Muscle layer of duodenum (tissue), 2 donors: ENCODE measurements around the gene AOC2.

Source experiments
- H3K27ac ChIP-seq: one replicate; pipeline ENCODE4 v1.7.0; 2013; ENCODE audit warnings: mild to moderate bottlenecking, low read length
- H3K27me3 ChIP-seq: one replicate; pipeline ENCODE4 v1.7.0; 2013; ENCODE audit warnings: low read depth, mild to moderate bottlenecking, control low read depth, low read length
- H3K36me3 ChIP-seq, 2 donors: one replicate each; pipeline ENCODE4 v1.7.0; 2013; ENCODE audit warnings: low read length in 2 of 2, control low read depth in 1 of 2, mild to moderate bottlenecking in 1 of 2; ENCODE audit not compliant: insufficient read depth in 2 of 2, control insufficient read depth in 1 of 2
- H3K4me1 ChIP-seq, 2 donors: one replicate each; pipeline ENCODE4 v1.7.0; 2013; ENCODE audit warnings: low read length in 2 of 2, mild to moderate bottlenecking in 2 of 2, control low read depth in 1 of 2, moderate library complexity in 1 of 2; ENCODE audit not compliant: insufficient read depth in 2 of 2, control insufficient read depth in 1 of 2
- H3K4me3 ChIP-seq, 2 donors: one replicate each; pipeline ENCODE4 v1.7.0; 2013; ENCODE audit warnings: low read length in 2 of 2, low read depth in 1 of 2, mild to moderate bottlenecking in 1 of 2
- H3K9me3 ChIP-seq, 2 donors: one replicate each; pipeline ENCODE4 v1.7.0; 2013; ENCODE audit warnings: low read length in 2 of 2, control low read depth in 1 of 2, mild to moderate bottlenecking in 1 of 2; ENCODE audit not compliant: control insufficient read depth in 1 of 2
- donor health status: healthy.

Gene AOC2, protein sequence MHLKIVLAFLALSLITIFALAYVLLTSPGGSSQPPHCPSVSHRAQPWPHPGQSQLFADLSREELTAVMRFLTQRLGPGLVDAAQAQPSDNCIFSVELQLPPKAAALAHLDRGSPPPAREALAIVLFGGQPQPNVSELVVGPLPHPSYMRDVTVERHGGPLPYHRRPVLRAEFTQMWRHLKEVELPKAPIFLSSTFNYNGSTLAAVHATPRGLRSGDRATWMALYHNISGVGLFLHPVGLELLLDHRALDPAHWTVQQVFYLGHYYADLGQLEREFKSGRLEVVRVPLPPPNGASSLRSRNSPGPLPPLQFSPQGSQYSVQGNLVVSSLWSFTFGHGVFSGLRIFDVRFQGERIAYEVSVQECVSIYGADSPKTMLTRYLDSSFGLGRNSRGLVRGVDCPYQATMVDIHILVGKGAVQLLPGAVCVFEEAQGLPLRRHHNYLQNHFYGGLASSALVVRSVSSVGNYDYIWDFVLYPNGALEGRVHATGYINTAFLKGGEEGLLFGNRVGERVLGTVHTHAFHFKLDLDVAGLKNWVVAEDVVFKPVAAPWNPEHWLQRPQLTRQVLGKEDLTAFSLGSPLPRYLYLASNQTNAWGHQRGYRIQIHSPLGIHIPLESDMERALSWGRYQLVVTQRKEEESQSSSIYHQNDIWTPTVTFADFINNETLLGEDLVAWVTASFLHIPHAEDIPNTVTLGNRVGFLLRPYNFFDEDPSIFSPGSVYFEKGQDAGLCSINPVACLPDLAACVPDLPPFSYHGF

DNA sequence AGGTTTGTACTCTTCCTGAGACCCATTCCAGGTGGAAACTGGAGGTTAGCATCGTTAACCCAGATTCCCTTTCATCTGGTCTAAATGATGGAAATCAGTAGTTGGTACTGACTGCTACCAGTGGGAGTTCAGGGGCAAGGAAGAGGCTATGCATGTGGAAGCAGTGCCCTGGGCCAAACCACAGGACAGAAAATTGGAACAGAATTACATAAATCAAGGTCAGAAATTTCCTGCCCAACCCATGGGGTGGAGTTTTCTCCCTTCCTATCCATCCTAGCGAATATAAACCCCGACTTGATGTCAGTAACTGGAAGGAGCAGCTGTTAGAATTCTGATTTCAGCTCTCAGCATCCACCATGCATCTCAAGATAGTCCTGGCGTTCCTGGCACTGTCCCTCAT lies at the start of gene AOC2:
TSS of gene AOC2 (plus strand) at position 310 of the 400 bp plus-strand sequence. CDS start at position 357, 47 bp downstream.
- peaks cover 0 to 2% of the 10 kb centered on the region in 2 donors for H3K4me1 ChIP-seq
- no peak within 1 kb of the TSS for H3K27ac ChIP-seq
- H3K4me3 ChIP-seq = no peak within 1 kb of the TSS
- H3K27me3 ChIP-seq = no peaks in the 10 kb centered on the region
- peaks cover 45 to 50% of the 10 kb centered on the region in 2 donors for H3K36me3 ChIP-seq
- no peaks in the 10 kb centered on the region for H3K9me3 ChIP-seq

DNA sequence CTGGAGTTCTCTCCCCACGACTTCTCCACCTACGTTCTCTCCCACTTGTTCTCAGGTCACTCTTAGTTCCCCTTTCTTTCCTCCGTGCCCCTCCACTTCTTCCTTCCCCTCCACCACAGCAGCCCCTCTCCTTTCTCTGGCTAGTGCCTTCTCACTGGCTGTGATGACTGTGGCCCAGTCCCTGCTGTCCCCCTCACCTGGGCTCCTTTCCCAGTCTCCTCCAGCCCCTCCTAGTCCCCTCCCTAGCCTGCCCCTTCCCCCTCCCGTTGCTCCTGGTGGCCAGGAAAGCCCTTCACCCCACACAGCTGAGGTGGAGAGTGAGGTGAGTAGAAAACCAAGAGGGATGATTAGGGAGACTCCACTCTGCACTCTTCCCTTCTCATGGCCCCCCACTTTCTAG lies 49.3 kb upstream of the AOC2 start:
- H3K4me3 ChIP-seq = no peak overlapping the region
- H3K27ac ChIP-seq = no peak overlapping the region
- no peaks in the 10 kb centered on the region for H3K9me3 ChIP-seq
- H3K27me3 ChIP-seq = no peaks in the 10 kb centered on the region
- H3K36me3 ChIP-seq = peaks cover 0 to 8% of the 10 kb centered on the region in 2 donors
- peaks cover 4 to 14% of the 10 kb centered on the region in 2 donors for H3K4me1 ChIP-seq

DNA sequence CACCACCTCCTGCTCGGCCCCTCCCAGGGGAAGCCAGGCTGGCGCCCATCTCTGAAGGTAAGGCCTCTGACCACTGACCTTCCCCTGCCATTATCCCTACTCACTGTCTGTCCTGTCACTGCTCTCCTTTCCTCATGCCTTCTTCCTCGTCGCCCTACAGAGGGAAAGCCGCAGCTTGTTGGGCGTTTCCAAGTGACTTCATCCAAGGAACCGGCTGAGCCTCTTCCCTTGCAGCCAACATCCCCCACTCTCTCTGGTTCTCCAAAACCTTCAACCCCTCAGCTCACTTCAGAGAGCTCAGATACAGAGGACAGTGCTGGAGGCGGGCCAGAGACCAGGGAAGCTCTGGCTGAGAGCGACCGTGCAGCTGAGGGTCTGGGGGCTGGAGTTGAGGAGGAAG lies 48.9 kb upstream of the AOC2 start:
- Histone ChIP-seq H3K9me3 (no peaks in the 10 kb centered on the region), H3K27ac (no peak overlapping the region), H3K36me3 (peaks cover 0 to 8% of the 10 kb centered on the region in 2 donors), H3K4me3 (no peak overlapping the region), H3K27me3 (no peaks in the 10 kb centered on the region), H3K4me1 (peaks cover 4 to 14% of the 10 kb centered on the region in 2 donors)

DNA sequence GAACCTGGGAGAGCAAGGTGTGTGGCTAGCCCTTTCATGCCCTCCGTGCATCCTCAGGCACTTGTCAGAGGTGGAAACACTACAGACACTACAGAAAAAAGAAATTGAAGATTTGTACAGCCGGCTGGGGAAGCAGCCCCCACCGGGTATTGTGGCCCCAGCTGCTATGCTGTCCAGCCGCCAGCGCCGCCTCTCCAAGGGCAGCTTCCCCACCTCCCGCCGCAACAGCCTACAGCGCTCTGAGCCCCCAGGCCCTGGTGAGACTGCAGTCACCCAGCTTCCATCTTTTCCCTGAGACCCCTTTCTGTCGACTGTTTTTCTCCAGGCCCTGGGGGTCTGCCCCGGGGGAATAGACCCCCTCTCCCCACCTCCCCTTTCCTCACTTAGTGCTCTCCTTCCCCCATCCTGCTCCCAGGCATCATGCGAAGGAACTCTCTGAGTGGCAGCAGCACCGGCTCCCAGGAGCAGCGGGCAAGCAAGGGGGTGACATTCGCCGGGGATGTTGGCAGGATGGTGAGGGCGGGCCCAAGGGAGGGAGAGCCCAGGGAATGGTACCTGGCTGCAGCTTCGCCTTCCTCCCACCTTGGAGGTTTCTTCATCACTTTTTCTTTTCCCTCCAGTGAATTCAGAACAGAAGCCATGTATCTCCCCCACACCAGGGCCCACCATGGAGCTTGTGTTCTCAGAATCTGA lies 48.2 kb upstream of the AOC2 start:
- Histone ChIP-seq H3K27ac (peak overlapping the region; percentile 93), H3K4me1 (peaks cover 4 to 14% of the 10 kb centered on the region in 2 donors), H3K36me3 (peaks cover 0 to 8% of the 10 kb centered on the region in 2 donors), H3K27me3 (no peaks in the 10 kb centered on the region), H3K9me3 (no peaks in the 10 kb centered on the region), H3K4me3 (no peak overlapping the region)

DNA sequence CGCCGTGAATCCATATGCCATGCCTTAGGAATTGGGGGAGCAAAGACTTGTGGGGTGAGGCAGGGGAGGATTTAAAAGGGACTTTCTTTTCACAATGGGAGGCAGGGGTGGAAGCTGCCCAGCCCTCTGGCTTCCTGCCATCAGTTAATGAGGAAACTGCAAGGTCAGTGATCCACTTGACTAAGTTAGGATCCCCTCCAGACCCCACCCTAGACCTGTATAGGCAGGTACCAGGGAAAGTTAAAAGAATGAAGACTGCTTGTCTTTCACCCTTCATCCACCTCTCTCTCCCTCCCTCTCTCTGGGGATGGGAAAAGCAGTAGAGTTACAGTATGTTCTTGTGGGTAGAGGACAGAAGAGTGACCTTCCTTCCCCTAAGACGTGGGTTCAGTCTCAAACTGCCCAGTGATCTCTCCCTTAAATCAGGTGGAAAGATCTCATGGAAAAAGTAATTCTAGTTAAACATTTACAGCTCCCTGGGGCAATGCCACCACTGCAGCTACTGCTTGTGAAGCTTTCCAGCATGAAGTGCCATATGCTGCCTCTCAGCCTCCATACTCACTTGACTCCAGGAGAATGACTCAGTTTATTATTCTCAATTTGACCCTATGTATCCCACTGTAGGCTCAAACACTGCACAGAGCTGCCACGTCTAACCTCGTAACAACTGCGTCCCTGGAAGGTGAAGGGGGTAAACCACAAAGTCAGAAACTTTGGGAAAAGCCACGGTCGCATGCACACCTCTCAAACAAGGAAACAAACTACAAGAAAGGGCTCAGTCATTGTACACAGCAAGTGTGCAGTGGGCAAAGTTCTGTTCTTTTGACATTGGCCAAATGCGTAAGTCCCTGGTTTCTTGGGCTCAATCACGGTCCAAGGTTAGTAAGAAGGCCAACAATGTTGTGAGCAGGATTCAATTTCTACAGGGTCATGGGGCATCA lies 47.0 kb upstream of the AOC2 start:
- H3K9me3 ChIP-seq = no peaks in the 10 kb centered on the region
- peaks cover 0 to 8% of the 10 kb centered on the region in 2 donors for H3K36me3 ChIP-seq
- H3K4me1 ChIP-seq = peaks cover 4 to 14% of the 10 kb centered on the region in 2 donors
- H3K27ac ChIP-seq = peak overlapping the region; percentile 93
- H3K4me3 ChIP-seq = peak overlapping the region; percentile 91 to 93
- H3K27me3 ChIP-seq = no peaks in the 10 kb centered on the region

DNA sequence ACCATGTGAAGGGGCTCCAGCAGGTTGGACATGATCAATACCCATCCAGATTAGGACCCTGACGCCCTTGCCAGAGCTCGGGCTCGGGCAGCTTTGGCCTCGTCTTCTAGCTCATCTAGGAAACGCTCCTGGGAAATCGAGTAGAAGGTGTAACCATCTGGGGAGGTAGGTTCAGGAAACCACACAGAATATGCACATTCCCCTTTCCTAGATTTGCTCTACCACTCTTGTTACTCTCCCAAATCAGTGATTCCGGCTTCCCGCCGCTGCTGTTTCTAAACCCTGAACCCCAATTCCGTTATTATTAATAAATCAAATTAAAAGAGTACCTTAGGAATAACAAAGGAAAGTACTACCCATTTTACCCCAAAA lies 46.4 kb upstream of the AOC2 start:
- H3K36me3 ChIP-seq = peaks cover 0 to 8% of the 10 kb centered on the region in 2 donors
- H3K9me3 ChIP-seq = no peaks in the 10 kb centered on the region
- H3K4me3 ChIP-seq = peak overlapping the region; percentile 91 to 93
- H3K27ac ChIP-seq = peak overlapping the region; percentile 93
- peaks cover 4 to 14% of the 10 kb centered on the region in 2 donors for H3K4me1 ChIP-seq
- no peaks in the 10 kb centered on the region for H3K27me3 ChIP-seq

DNA sequence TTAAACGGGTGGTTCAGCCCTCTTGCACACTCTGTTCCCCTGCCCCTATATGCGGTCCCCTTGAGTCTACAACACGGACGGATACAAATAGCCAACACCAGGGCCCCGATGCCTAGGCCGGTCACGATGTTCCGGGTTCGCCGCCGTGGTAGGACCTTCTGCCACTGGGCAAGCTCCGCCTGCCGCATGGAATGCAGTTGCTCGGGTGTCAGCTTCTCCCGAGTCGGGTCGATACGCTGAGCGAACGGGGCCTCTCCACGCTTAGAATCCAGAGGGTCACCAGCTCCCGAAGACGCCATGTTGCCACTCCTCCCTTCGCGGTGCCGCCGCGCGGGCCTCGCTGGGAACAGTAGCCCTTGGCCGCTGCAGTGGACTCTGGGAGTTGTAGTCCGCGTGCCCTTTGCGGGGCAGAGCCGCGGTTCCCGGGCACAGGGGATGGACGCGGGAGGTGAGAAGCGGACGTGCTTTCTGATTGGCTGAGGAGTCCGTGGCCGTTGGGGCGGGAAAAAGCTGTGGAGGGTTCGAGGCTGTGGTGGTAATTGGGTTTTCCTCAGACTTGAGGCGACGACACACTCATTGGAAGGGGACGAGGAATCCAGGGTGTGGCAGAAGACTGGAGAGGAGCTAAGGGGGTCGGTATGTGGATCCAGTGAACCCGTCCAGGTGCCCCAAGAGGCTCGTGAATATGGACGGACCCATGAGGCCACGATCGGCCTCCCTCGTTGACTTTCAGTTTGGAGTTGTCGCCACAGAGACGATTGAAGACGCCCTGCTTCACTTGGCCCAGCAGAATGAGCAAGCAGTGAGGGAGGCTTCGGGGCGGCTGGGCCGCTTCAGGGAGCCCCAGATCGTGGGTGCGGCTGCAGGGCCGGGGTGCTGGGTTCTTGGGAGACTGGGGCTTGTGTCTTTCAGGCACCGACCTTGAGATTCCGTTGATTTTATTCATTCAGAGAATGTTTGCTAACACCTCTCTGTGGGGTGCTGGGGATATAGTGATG lies 45.7 kb upstream of the AOC2 start, which contains the start of the genes CNTD1 and COA3:
TSS of gene CNTD1 (plus strand) at position 479 of the 998 bp plus-strand sequence. CDS start at position 686, 207 bp downstream.
TSS of gene COA3 (minus strand) at position 322 of the 998 bp plus-strand sequence. CDS start at position 299, 23 bp downstream.
- H3K9me3 ChIP-seq = no peaks in the 10 kb centered on the region
- H3K4me1 ChIP-seq = peaks cover 4 to 14% of the 10 kb centered on the region in 2 donors
- H3K4me3 ChIP-seq = peak within 1 kb of the TSS; percentile 91 to 93
- peak within 1 kb of the TSS; percentile 93 for H3K27ac ChIP-seq
- peaks cover 0 to 8% of the 10 kb centered on the region in 2 donors for H3K36me3 ChIP-seq
- no peaks in the 10 kb centered on the region for H3K27me3 ChIP-seq

DNA sequence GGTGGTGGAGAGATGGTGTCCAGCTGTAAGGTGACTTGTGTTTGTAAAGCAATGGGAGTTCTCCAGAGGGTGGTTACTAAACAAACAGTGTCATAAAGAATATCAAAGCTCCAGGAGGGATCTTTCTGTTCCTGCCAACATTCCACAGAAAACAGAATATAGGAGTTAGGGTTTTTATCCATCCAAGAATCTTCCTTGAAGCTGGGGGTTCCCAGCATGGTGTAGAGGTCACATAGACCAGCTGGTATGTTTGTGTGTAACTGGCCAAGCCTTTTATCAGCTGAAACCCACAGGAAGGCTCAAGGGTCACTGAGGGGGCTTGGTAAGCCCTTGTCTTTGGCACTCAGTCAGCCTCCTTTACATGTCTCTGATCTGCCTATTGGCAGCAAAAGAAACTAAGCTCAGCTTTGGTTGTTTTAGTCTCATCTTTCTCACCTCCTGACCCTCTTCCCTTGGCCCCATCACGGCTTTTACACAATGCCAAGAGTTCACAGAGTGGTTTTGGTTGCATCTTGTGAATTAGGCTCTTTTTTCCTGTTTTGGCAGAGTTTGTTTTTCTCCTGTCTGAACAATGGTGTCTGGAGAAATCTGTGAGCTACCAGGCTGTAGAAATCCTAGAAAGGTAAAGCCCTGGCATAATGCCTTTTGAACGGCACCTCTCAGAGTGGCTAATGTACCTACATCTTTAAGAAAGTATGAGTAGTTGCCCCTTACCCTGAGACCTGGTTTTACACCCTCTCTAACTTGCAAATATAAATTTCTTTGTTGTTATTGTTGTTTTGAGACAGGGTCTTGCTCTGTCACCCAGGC lies 41.1 kb upstream of the AOC2 start:
- no peak overlapping the region for H3K27ac ChIP-seq
- no peak overlapping the region for H3K4me3 ChIP-seq

DNA sequence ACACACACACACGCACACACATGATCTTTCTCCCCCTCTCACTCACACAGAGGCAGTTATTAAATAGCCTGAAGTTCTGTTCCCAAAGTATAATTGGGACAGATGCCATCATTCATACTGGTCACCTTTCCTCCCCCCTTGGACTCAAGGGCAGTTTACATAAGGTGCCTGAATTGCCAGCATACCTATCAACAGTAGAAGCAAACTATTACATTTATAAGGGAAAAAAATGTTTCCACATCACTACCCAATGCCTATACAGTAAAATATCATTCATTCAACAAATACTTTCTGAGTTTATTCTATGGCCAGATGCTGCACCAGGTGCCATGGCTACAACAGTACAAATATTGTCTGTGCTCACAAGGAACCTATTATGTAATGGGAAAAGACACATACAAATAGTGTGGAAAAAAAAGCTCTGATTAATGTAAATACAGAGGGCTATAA lies 39.4 kb upstream of the AOC2 start:
- Histone ChIP-seq H3K27ac (peak overlapping the region; percentile 72), H3K27me3 (no peaks in the 10 kb centered on the region), H3K4me3 (no peak overlapping the region), H3K4me1 (peaks cover 0 to 30% of the 10 kb centered on the region in 2 donors), H3K36me3 (no peaks in the 10 kb centered on the region), H3K9me3 (no peaks in the 10 kb centered on the region)

More for the DNA sequence above, 41.1 kb upstream of the AOC2 start:
- Histone ChIP-seq H3K36me3 (no peaks in the 10 kb centered on the region), H3K4me1 (peaks cover 4 to 20% of the 10 kb centered on the region in 2 donors), H3K27me3 (no peaks in the 10 kb centered on the region), H3K9me3 (no peaks in the 10 kb centered on the region)
